ELR (cell line): Measurements from ENCODE around the gene SMIM29.
A peak's percentile ranks its signal among the peaks of the same experiment; 100 is the strongest.

Experiments
- DNase-seq: peaks from one replicate; pipeline ENCODE4 v3.0.0-alpha.2; 2015; ENCODE audit warnings: low read depth

The SMIM29 gene

GRCh38 chr6:34226731-34227586 is 21.8 kb downstream of the SMIM29 start:
- DNase-seq = no peak

GRCh38 chr6:34226066-34226465 is 22.7 kb downstream of the SMIM29 start:
- DNase-seq = no peak

- DNase-seq = no peak
Measured at GRCh38 chr6:34225551-34225950, 23.3 kb downstream of the SMIM29 start.

GRCh38 chr6:34223956-34224940 is 24.6 kb downstream of the SMIM29 start:
- peak; percentile 98 for DNase-seq

- DNase-seq = no peak
Measured at GRCh38 chr6:34223381-34223955, 25.3 kb downstream of the SMIM29 start.

- no peak for DNase-seq
Measured at GRCh38 chr6:34218691-34219090, 30.1 kb downstream of the SMIM29 start.

- peak; percentile 42 for DNase-seq
Measured at GRCh38 chr6:34213772-34214171, 35.0 kb downstream of the SMIM29 start.

GRCh38 chr6:34207695-34208443 is 40.9 kb downstream of the SMIM29 start:
- DNase-seq = peak; percentile 41

- DNase-seq = peak; percentile 57
Measured at GRCh38 chr6:34206726-34207125, 42.1 kb downstream of the SMIM29 start.

GRCh38 chr6:34205916-34206315 is 42.9 kb downstream of the SMIM29 start:
- DNase-seq = no peak

- DNase-seq = peak; percentile 49
Measured at GRCh38 chr6:34205466-34205865, 43.3 kb downstream of the SMIM29 start.

GRCh38 chr6:34204693-34205092 is 44.1 kb downstream of the SMIM29 start:
- DNase-seq = no peak

GRCh38 chr6:34202329-34203201 is 46.2 kb downstream of the SMIM29 start:
- DNase-seq = no peak

- DNase-seq = peak; percentile 62
Measured at GRCh38 chr6:34201455-34202107, 47.2 kb downstream of the SMIM29 start.

GRCh38 chr6:34200340-34200971 is 48.4 kb downstream of the SMIM29 start:
- DNase-seq = no peak

GRCh38 chr6:34196833-34197195 is 52.0 kb downstream of the SMIM29 start:
- no peak for DNase-seq
